ENCODE measurements around the gene MAML3. TPM values are rescaled to one million over a fixed set of nuclear protein-coding genes. Genes with fewer than 3 reads are reported as not detected.
A peak's percentile ranks its signal among the peaks of the same experiment; 100 is the strongest.

MAML3 gene
- total RNA-seq, 4 donors from 2014 or later: 18.2 to 42.7 (median 28.6) TPM

- H3K4me1 ChIP-seq: peaks cover 26% of the 10 kb centered on the region
- 55% methylated on average over 2 of the region's 2 CpGs for WGBS
- no peaks in the 10 kb centered on the region for H3K36me3 ChIP-seq
- TF ChIP-seq, protein P1, sequence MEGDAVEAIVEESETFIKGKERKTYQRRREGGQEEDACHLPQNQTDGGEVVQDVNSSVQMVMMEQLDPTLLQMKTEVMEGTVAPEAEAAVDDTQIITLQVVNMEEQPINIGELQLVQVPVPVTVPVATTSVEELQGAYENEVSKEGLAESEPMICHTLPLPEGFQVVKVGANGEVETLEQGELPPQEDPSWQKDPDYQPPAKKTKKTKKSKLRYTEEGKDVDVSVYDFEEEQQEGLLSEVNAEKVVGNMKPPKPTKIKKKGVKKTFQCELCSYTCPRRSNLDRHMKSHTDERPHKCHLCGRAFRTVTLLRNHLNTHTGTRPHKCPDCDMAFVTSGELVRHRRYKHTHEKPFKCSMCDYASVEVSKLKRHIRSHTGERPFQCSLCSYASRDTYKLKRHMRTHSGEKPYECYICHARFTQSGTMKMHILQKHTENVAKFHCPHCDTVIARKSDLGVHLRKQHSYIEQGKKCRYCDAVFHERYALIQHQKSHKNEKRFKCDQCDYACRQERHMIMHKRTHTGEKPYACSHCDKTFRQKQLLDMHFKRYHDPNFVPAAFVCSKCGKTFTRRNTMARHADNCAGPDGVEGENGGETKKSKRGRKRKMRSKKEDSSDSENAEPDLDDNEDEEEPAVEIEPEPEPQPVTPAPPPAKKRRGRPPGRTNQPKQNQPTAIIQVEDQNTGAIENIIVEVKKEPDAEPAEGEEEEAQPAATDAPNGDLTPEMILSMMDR (IDR thresholded peaks at IDR 0.05): no peak
- no peak for TF ChIP-seq POLR2AphosphoS5 (IDR thresholded peaks at IDR 0.05)
- H3K9me3 ChIP-seq: no peaks in the 10 kb centered on the region
- peak overlapping the region; percentile 53 for H3K27ac ChIP-seq
- peak overlapping the region; percentile 43 for H3K4me3 ChIP-seq
- no peaks in the 10 kb centered on the region for H3K27me3 ChIP-seq
- DNase-seq (ENCODE audit: low spot score in 2 of 2): no peak
Observed at GRCh38 chr4:139900964-139901376, 253.0 kb downstream of the MAML3 start.

GRCh38 chr4:139899346-139899745, 254.6 kb downstream of the MAML3 start:
- Histone ChIP-seq H3K4me3 (no peak overlapping the region), H3K27me3 (no peaks in the 10 kb centered on the region), H3K4me1 (peaks cover 26% of the 10 kb centered on the region), H3K36me3 (no peaks in the 10 kb centered on the region), H3K27ac (no peak overlapping the region), H3K9me3 (no peaks in the 10 kb centered on the region)
- 83% methylated on average over 4 of the region's 4 CpGs for WGBS
- DNase-seq (ENCODE audit: low spot score in 2 of 2): no peak
- TF ChIP-seq POLR2A (IDR thresholded peaks at IDR 0.05): no peak
- TF ChIP-seq, protein P1 (IDR thresholded peaks at IDR 0.05): no peak
- TF ChIP-seq EP300 (IDR thresholded peaks at IDR 0.05): no peak
- TF ChIP-seq POLR2AphosphoS5 (IDR thresholded peaks at IDR 0.05): no peak

DNA sequence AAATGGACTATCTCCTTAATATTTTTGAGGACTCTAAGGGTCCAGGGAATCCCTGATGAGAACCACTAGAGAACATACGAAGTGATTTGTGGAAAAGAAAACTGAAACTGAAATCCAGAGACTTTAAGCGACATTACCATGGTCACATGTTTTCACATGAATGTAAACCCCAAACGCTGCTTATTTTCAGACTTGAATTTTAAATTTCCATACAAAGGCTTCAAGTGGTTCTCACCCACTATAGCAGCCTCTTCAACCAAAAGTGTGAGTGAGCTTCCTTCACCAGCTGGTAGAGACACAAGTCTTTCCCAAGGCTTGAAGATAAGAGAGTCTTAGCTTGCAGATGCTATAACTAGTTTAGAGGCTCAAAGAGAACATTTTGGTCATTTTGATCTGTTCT, 255.7 kb downstream of the MAML3 start:
- H3K4me3 ChIP-seq: no peak overlapping the region
- no peak overlapping the region for H3K27ac ChIP-seq
- H3K9me3 ChIP-seq: no peaks in the 10 kb centered on the region
- H3K4me1 ChIP-seq: peaks cover 26% of the 10 kb centered on the region
- H3K36me3 ChIP-seq: no peaks in the 10 kb centered on the region
- H3K27me3 ChIP-seq: no peaks in the 10 kb centered on the region
- no peak for DNase-seq (ENCODE audit: low spot score in 2 of 2)
- no peak for TF ChIP-seq EP300 (IDR thresholded peaks at IDR 0.05)
- TF ChIP-seq POLR2AphosphoS5 (IDR thresholded peaks at IDR 0.05): no peak
- TF ChIP-seq, protein P1 (IDR thresholded peaks at IDR 0.05): no peak
- TF ChIP-seq POLR2A (IDR thresholded peaks at IDR 0.05): no peak
- WGBS: 69% methylated on average over 3 of the region's 3 CpGs

DNA sequence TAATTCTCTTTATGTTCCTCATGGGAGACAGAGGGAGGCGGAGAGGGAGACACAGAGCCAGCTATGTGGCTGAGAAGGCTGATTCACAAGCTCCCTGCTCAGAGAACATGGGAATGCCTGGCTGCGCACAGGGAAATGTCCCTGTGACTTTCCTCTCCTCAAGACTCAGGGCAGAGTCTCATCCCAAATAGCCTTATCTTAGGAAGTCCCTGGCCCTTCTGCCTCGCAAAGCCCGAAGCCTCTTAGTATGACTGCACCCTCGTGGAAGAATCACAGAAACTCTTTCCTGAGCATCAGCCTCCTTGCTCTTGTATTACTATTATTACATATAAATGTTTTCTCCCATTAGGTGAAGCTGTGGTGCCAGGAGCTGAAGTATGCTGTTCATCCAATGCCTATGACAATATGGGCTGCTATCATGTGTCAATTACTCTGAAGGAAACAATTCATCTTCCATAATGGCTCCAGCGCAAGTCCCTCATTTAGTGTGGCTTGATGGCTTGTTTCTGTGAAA, 257.8 kb downstream of the MAML3 start:
- no peaks in the 10 kb centered on the region for H3K27me3 ChIP-seq
- H3K27ac ChIP-seq: no peak overlapping the region
- H3K9me3 ChIP-seq: no peaks in the 10 kb centered on the region
- DNase-seq (ENCODE audit: low spot score in 2 of 2): no peak
- TF ChIP-seq, protein P1 (IDR thresholded peaks at IDR 0.05): no peak
- no peak for TF ChIP-seq POLR2A (IDR thresholded peaks at IDR 0.05)
- TF ChIP-seq EP300 (IDR thresholded peaks at IDR 0.05): no peak
- no peak for TF ChIP-seq POLR2AphosphoS5 (IDR thresholded peaks at IDR 0.05)
- whole genome bisulfite sequencing: 87% methylated on average over 6 of the region's 6 CpGs
- no peak overlapping the region for H3K4me3 ChIP-seq
- no peaks in the 10 kb centered on the region for H3K36me3 ChIP-seq
- peaks cover 11% of the 10 kb centered on the region for H3K4me1 ChIP-seq

DNA sequence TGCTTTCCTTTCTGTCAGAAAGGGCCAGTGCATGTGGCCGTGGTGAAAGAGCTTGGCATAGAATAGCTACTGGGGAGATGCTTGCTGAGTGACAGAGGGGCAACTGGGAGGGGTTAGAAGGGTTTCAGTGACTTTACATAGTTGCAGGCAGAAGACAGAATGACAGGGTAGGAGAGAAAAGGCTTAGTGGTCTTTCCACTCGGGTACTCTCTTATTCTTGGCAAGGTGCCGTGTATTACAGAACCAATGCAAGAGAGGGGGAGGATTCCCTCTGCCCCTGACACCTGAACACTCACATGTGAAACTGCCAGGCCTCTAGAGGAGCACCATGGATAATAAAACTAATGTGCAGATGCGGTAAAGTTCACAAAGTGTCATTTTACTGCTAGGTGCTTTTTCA, 260.2 kb downstream of the MAML3 start:
- TF ChIP-seq, protein P1 (IDR thresholded peaks at IDR 0.05): no peak
- TF ChIP-seq POLR2AphosphoS5 (IDR thresholded peaks at IDR 0.05) (no peak), EP300 (IDR thresholded peaks at IDR 0.05) (no peak)
- H3K27me3 ChIP-seq: no peaks in the 10 kb centered on the region
- WGBS: 81% methylated on average over 4 of the region's 4 CpGs
- H3K4me3 ChIP-seq: no peak overlapping the region
- no peaks in the 10 kb centered on the region for H3K9me3 ChIP-seq
- H3K4me1 ChIP-seq: peaks cover 22% of the 10 kb centered on the region
- no peak overlapping the region for H3K27ac ChIP-seq
- DNase-seq (ENCODE audit: low spot score in 2 of 2): no peak
- H3K36me3 ChIP-seq: no peaks in the 10 kb centered on the region

Measured in suprapubic skin (tissue), 4 donors.